GM12864 (cell line): ENCODE data around the gene ACP7.

Source experiments
- DNase-seq: peaks from one replicate; pipeline ENCODE4 v3.0.0-alpha.2; 2011; ENCODE audit warnings: low read depth
- H3K4me3 ChIP-seq: 2 replicates; pipeline ENCODE4 v1.5.1; 2011; ENCODE audit warnings: mild to moderate bottlenecking, low read depth, low read length, control low read depth
- TF ChIP-seq, protein P1 (sequence below): IDR thresholded peaks from 2 replicates; pipeline ENCODE4 v1.5.1; 2011; ENCODE audit warnings: low read depth, mild to moderate bottlenecking, moderate library complexity, low read length, control low read depth, inconsistent platforms; ENCODE audit errors: missing control alignments

The ACP7 gene

DNA sequence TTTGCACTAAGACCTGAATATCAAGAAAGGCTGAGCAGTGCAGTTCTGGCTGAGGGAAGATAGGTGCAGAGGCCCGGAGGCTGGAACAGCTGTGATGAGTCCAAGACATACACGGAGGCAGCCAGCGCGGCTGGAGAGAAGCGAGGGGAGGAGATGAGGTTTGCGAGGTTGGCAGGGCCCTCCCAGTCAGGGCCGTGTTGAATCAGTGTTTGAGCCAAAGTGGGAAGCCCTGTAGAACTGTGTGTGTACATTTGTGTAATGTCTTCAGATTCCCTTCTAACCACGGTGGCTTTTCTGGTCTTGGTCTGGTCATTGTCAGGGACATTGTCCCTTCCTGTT lies 76.3 kb downstream of the ACP7 start:
- H3K4me3 ChIP-seq = no peak overlapping the region
- DNase-seq = no peak
- TF ChIP-seq, protein P1, sequence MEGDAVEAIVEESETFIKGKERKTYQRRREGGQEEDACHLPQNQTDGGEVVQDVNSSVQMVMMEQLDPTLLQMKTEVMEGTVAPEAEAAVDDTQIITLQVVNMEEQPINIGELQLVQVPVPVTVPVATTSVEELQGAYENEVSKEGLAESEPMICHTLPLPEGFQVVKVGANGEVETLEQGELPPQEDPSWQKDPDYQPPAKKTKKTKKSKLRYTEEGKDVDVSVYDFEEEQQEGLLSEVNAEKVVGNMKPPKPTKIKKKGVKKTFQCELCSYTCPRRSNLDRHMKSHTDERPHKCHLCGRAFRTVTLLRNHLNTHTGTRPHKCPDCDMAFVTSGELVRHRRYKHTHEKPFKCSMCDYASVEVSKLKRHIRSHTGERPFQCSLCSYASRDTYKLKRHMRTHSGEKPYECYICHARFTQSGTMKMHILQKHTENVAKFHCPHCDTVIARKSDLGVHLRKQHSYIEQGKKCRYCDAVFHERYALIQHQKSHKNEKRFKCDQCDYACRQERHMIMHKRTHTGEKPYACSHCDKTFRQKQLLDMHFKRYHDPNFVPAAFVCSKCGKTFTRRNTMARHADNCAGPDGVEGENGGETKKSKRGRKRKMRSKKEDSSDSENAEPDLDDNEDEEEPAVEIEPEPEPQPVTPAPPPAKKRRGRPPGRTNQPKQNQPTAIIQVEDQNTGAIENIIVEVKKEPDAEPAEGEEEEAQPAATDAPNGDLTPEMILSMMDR = no peak
